Neuronal stem cell (in vitro differentiated cells): ENCODE data around the gene MSANTD2.

Source experiments
- DNase-seq: peaks from one replicate; pipeline ENCODE4 v3.0.0-alpha.2; 2013; ENCODE audit warnings: low spot score
- H2AFZ ChIP-seq: one replicate; pipeline ENCODE4 v1.6.1; 2013; ENCODE audit warnings: mild to moderate bottlenecking, low read length, inconsistent platforms
- H2AK5ac ChIP-seq: 2 replicates; pipeline ENCODE4 v1.6.1; 2013; ENCODE audit warnings: low read depth, mild to moderate bottlenecking, inconsistent platforms, low read length, moderate library complexity, mixed read lengths
- H2BK120ac ChIP-seq: 2 replicates; pipeline ENCODE4 v1.6.1; 2013; ENCODE audit warnings: low read depth, mild to moderate bottlenecking, inconsistent platforms, low read length, moderate library complexity, mixed read lengths
- H2BK12ac ChIP-seq: one replicate; pipeline ENCODE4 v1.6.1; 2013; ENCODE audit warnings: low read length, inconsistent platforms
- H2BK15ac ChIP-seq: 2 replicates; pipeline ENCODE4 v1.6.1; 2013; ENCODE audit warnings: mild to moderate bottlenecking, low read length, inconsistent platforms, mixed read lengths
- H2BK5ac ChIP-seq: one replicate; pipeline ENCODE4 v1.6.1; 2013; ENCODE audit warnings: inconsistent platforms, mild to moderate bottlenecking, low read length, moderate library complexity
- H3K14ac ChIP-seq: one replicate; pipeline ENCODE4 v1.6.1; 2013; ENCODE audit warnings: low read length, inconsistent platforms
- H3K18ac ChIP-seq: 2 replicates; pipeline ENCODE4 v1.6.1; 2013; ENCODE audit warnings: low read length, inconsistent platforms
- H3K23ac ChIP-seq: 2 replicates; pipeline ENCODE4 v1.6.1; 2013; ENCODE audit warnings: low read depth, mild to moderate bottlenecking, mixed read lengths, low read length, inconsistent platforms; ENCODE audit not compliant: poor library complexity
- H3K27ac ChIP-seq: replicated peaks from 3 replicates; pipeline ENCODE4 v1.5.1; 2013; ENCODE audit warnings: low read length, inconsistent platforms
- H3K27me3 ChIP-seq, 3 experiments: 2 replicates each; pipeline ENCODE4 v1.6.1; 2013; ENCODE audit warnings: low read length in 3 of 3, mild to moderate bottlenecking in 2 of 3, inconsistent platforms in 1 of 3, low read depth in 1 of 3, mixed read lengths in 1 of 3, moderate library complexity in 1 of 3; ENCODE audit not compliant: control insufficient read depth in 3 of 3, insufficient read depth in 3 of 3
- H3K36me3 ChIP-seq, 2 donors: replicated peaks in 1 of 2; 2 replicates each; pipeline ENCODE4 v1.6.1; 2013; ENCODE audit warnings: low read length in 2 of 2; ENCODE audit not compliant: control insufficient read depth in 2 of 2, insufficient read depth in 2 of 2
- H3K4ac ChIP-seq: 2 replicates; pipeline ENCODE4 v1.6.1; 2013; ENCODE audit warnings: inconsistent platforms, mild to moderate bottlenecking, low read length, moderate library complexity
- H3K4me1 ChIP-seq, 2 donors: 1 replicate in 1 of 2; 2 replicates in 1 of 2; pipeline ENCODE4 v1.6.1; 2013; ENCODE audit warnings: low read length in 2 of 2, low read depth in 1 of 2; ENCODE audit not compliant: control insufficient read depth in 2 of 2, insufficient read depth in 1 of 2
- H3K4me2 ChIP-seq: one replicate; pipeline ENCODE4 v1.6.1; 2013; ENCODE audit warnings: mild to moderate bottlenecking, low read length, inconsistent platforms; ENCODE audit not compliant: insufficient read depth, poor library complexity, severe bottlenecking
- H3K4me3 ChIP-seq, 2 donors: 2 replicates each; pipeline ENCODE4 v1.5.1; 2013; ENCODE audit warnings: low read length in 2 of 2, mild to moderate bottlenecking in 2 of 2, inconsistent platforms in 1 of 2, moderate library complexity in 1 of 2
- H3K79me1 ChIP-seq: one replicate; pipeline ENCODE4 v1.6.1; 2013; ENCODE audit warnings: low read depth, mild to moderate bottlenecking, inconsistent platforms, low read length, moderate library complexity
- H3K9ac ChIP-seq: one replicate; pipeline ENCODE4 v1.6.1; 2013; ENCODE audit warnings: mild to moderate bottlenecking, low read depth, low read length, inconsistent platforms; ENCODE audit not compliant: poor library complexity
- H3K9me3 ChIP-seq, 2 donors: replicated peaks in 1 of 2; 2 replicates each; pipeline versions ENCODE3 to v1.6.1; 2013; ENCODE audit warnings: low read length in 2 of 2, mild to moderate bottlenecking in 2 of 2, inconsistent platforms in 1 of 2, low read depth in 1 of 2, mixed read lengths in 1 of 2, moderate library complexity in 1 of 2; ENCODE audit not compliant: control insufficient read depth in 2 of 2, insufficient read depth in 1 of 2
- H4K8ac ChIP-seq: one replicate; pipeline ENCODE4 v1.6.1; 2013; ENCODE audit warnings: low read depth, mild to moderate bottlenecking, inconsistent platforms, low read length, moderate library complexity
- H4K91ac ChIP-seq: one replicate; pipeline ENCODE4 v1.6.1; 2013; ENCODE audit warnings: low read length, low read depth, mild to moderate bottlenecking, inconsistent platforms; ENCODE audit not compliant: poor library complexity
- WGBS, 2 donors: extraction: QIAGEN DNeasy Blood & Tissue Kit; methylation state at CpG; one replicate each; pipeline ENCODE4 v1.1.7; 2013; ENCODE audit warnings: missing lambda C conversion rate in 2 of 2, mixed read lengths in 1 of 2; ENCODE audit not compliant: insufficient read length in 2 of 2, insufficient replicate concordance in 1 of 2; ENCODE audit errors: extremely low coverage in 2 of 2; 5-methylcytosine and 5-hydroxymethylcytosine counted together

The MSANTD2 gene

GRCh38 chr11:124830749-124831148 is 30.5 kb upstream of the MSANTD2 start:
- H4K91ac ChIP-seq: no peak overlapping the region
- H3K4ac ChIP-seq: no peak overlapping the region
- H3K27me3 ChIP-seq: peaks cover 0 to 35% (median 0%) of the 10 kb centered on the region in 3 experiments
- no peak overlapping the region for H3K23ac ChIP-seq
- no peak overlapping the region for H2AK5ac ChIP-seq
- no peak overlapping the region for H2BK5ac ChIP-seq
- H3K79me1 ChIP-seq: no peaks in the 10 kb centered on the region
- no peak overlapping the region for H3K9ac ChIP-seq
- WGBS, 2 donors: no CpG with 5 or more reads among the region's 3 CpGs
- no peaks in the 10 kb centered on the region for H3K4me1 ChIP-seq
- H3K18ac ChIP-seq: no peak overlapping the region
- H2BK15ac ChIP-seq: no peak overlapping the region
- H3K36me3 ChIP-seq: no peaks in the 10 kb centered on the region
- no peak for DNase-seq
- H4K8ac ChIP-seq: no peak overlapping the region
- no peak overlapping the region for H3K14ac ChIP-seq
- H2BK120ac ChIP-seq: no peak overlapping the region
- H3K4me3 ChIP-seq: no peak overlapping the region
- H2AFZ ChIP-seq: no peak overlapping the region
- H3K27ac ChIP-seq: no peak overlapping the region
- no peak overlapping the region for H2BK12ac ChIP-seq
- H3K4me2 ChIP-seq: no peak overlapping the region
- H3K9me3 ChIP-seq: no peaks in the 10 kb centered on the region

- Histone ChIP-seq H3K36me3 (no peaks in the 10 kb centered on the region), H2BK15ac (no peak overlapping the region), H4K91ac (no peak overlapping the region), H4K8ac (no peak overlapping the region), H3K4me2 (no peak overlapping the region), H3K4ac (no peak overlapping the region), H3K23ac (no peak overlapping the region), H3K27ac (no peak overlapping the region), H2AK5ac (no peak overlapping the region), H2BK120ac (no peak overlapping the region), H2BK5ac (no peak overlapping the region), H3K9me3 (no peaks in the 10 kb centered on the region), H3K9ac (no peak overlapping the region), H3K4me3 (no peak overlapping the region), H2AFZ (no peak overlapping the region), H3K4me1 (no peaks in the 10 kb centered on the region), H3K18ac (no peak overlapping the region), H3K79me1 (no peaks in the 10 kb centered on the region), H3K14ac (no peak overlapping the region), H2BK12ac (no peak overlapping the region), H3K27me3 (peaks cover 0 to 35% (median 0%) of the 10 kb centered on the region in 3 experiments)
- WGBS, 2 donors: no CpG with 5 or more reads among the region's 3 CpGs
- no peak for DNase-seq
These were observed 29.8 kb upstream of the MSANTD2 start for GRCh38 chr11:124829986-124830385.

GRCh38 chr11:124825876-124826275 is 25.7 kb upstream of the MSANTD2 start:
- no peak overlapping the region for H4K8ac ChIP-seq
- H3K27me3 ChIP-seq: peaks cover 0 to 34% (median 0%) of the 10 kb centered on the region in 3 experiments
- H3K36me3 ChIP-seq: no peaks in the 10 kb centered on the region
- no peak overlapping the region for H3K4ac ChIP-seq
- no peak overlapping the region for H3K27ac ChIP-seq
- no peak overlapping the region for H3K14ac ChIP-seq
- H3K18ac ChIP-seq: no peak overlapping the region
- H2BK12ac ChIP-seq: no peak overlapping the region
- H3K9me3 ChIP-seq: peaks cover 0 to 4% of the 10 kb centered on the region in 2 donors
- H2BK15ac ChIP-seq: no peak overlapping the region
- no peaks in the 10 kb centered on the region for H3K79me1 ChIP-seq
- H2AFZ ChIP-seq: no peak overlapping the region
- no CpG with 5 or more reads among the region's 3 CpGs for WGBS, 2 donors
- no peak overlapping the region for H3K9ac ChIP-seq
- no peak overlapping the region for H3K23ac ChIP-seq
- H4K91ac ChIP-seq: no peak overlapping the region
- no peak overlapping the region for H3K4me2 ChIP-seq
- no peak overlapping the region for H3K4me3 ChIP-seq
- no peak overlapping the region for H2AK5ac ChIP-seq
- DNase-seq: no peak
- peaks cover 0 to 1% of the 10 kb centered on the region in 2 donors for H3K4me1 ChIP-seq
- no peak overlapping the region for H2BK120ac ChIP-seq
- no peak overlapping the region for H2BK5ac ChIP-seq

- no peak overlapping the region for H2AK5ac ChIP-seq
- no peak overlapping the region for H2AFZ ChIP-seq
- H4K91ac ChIP-seq: no peak overlapping the region
- no peak overlapping the region for H3K18ac ChIP-seq
- no peak overlapping the region for H4K8ac ChIP-seq
- H2BK5ac ChIP-seq: no peak overlapping the region
- peaks cover 0 to 1% of the 10 kb centered on the region in 2 donors for H3K4me1 ChIP-seq
- no peak overlapping the region for H3K4me2 ChIP-seq
- no peak overlapping the region for H3K4ac ChIP-seq
- H3K27ac ChIP-seq: no peak overlapping the region
- no peak overlapping the region for H3K9ac ChIP-seq
- no peak overlapping the region for H2BK12ac ChIP-seq
- WGBS, 2 donors: no CpG with 5 or more reads among the region's 8 CpGs
- no peak overlapping the region for H3K4me3 ChIP-seq
- peaks cover 0 to 36% (median 0%) of the 10 kb centered on the region in 3 experiments for H3K27me3 ChIP-seq
- peaks cover 0 to 4% of the 10 kb centered on the region in 2 donors for H3K9me3 ChIP-seq
- DNase-seq: no peak
- no peaks in the 10 kb centered on the region for H3K79me1 ChIP-seq
- H3K36me3 ChIP-seq: no peaks in the 10 kb centered on the region
- H2BK15ac ChIP-seq: no peak overlapping the region
- H3K14ac ChIP-seq: no peak overlapping the region
- H3K23ac ChIP-seq: no peak overlapping the region
- no peak overlapping the region for H2BK120ac ChIP-seq
These were observed 23.5 kb upstream of the MSANTD2 start for GRCh38 chr11:124823512-124824376.
